Measurements from ENCODE around the gene C1QTNF12. TPM values are rescaled to one million over a fixed set of nuclear protein-coding genes. Genes with fewer than 3 reads are reported as not detected.

C1QTNF12 gene
- total RNA-seq, 4 donors from 2014 or later = 4.3 to 23.5 (median 7.1) TPM

- WGBS = 84% methylated on average over 5 of the region's 44 CpGs
- DNase-seq (ENCODE audit: low spot score in 2 of 2) = no peak
- no peaks in the 10 kb centered on the region for H3K9me3 ChIP-seq
- no peak overlapping the region for H3K4me3 ChIP-seq
- H3K36me3 ChIP-seq = peaks cover 62% of the 10 kb centered on the region
- TF ChIP-seq CTCF (IDR thresholded peaks at IDR 0.05) = no peak
- no peak for TF ChIP-seq POLR2A (IDR thresholded peaks at IDR 0.05)
- no peak for TF ChIP-seq EP300 (IDR thresholded peaks at IDR 0.05)
- no peak for TF ChIP-seq POLR2AphosphoS5 (IDR thresholded peaks at IDR 0.05)
- H3K27ac ChIP-seq = no peak overlapping the region
- peaks cover 29% of the 10 kb centered on the region for H3K4me1 ChIP-seq
- no peaks in the 10 kb centered on the region for H3K27me3 ChIP-seq
Observed at GRCh38 chr1:1226566-1227362, 19.8 kb downstream of the C1QTNF12 start.

GRCh38 chr1:1225913-1226312 lies 20.6 kb downstream of the C1QTNF12 start:
- H3K27me3 ChIP-seq = no peaks in the 10 kb centered on the region
- H3K4me1 ChIP-seq = peaks cover 27% of the 10 kb centered on the region
- no peak overlapping the region for H3K4me3 ChIP-seq
- no peak for TF ChIP-seq CTCF (IDR thresholded peaks at IDR 0.05)
- TF ChIP-seq EP300 (IDR thresholded peaks at IDR 0.05) = no peak
- TF ChIP-seq POLR2AphosphoS5 (IDR thresholded peaks at IDR 0.05) = no peak
- TF ChIP-seq POLR2A (IDR thresholded peaks at IDR 0.05) = no peak
- DNase-seq (ENCODE audit: low spot score in 2 of 2) = no peak
- WGBS = 75% methylated on average over 14 of the region's 18 CpGs
- no peaks in the 10 kb centered on the region for H3K9me3 ChIP-seq
- peaks cover 70% of the 10 kb centered on the region for H3K36me3 ChIP-seq
- H3K27ac ChIP-seq = no peak overlapping the region

- no peak overlapping the region for H3K27ac ChIP-seq
- peaks cover 21% of the 10 kb centered on the region for H3K4me1 ChIP-seq
- no peak for TF ChIP-seq EP300 (IDR thresholded peaks at IDR 0.05)
- TF ChIP-seq CTCF (IDR thresholded peaks at IDR 0.05) = no peak
- TF ChIP-seq POLR2A (IDR thresholded peaks at IDR 0.05) = no peak
- TF ChIP-seq POLR2AphosphoS5 (IDR thresholded peaks at IDR 0.05) = no peak
- no peak for DNase-seq (ENCODE audit: low spot score in 2 of 2)
- no peaks in the 10 kb centered on the region for H3K27me3 ChIP-seq
- peaks cover 76% of the 10 kb centered on the region for H3K36me3 ChIP-seq
- H3K4me3 ChIP-seq = no peak overlapping the region
- no peaks in the 10 kb centered on the region for H3K9me3 ChIP-seq
- WGBS = 79% methylated on average over 16 of the region's 34 CpGs
Observed at GRCh38 chr1:1225238-1225845, 21.2 kb downstream of the C1QTNF12 start.

- WGBS = 93% methylated on average over 16 of the region's 21 CpGs
- peaks cover 87% of the 10 kb centered on the region for H3K36me3 ChIP-seq
- no peak for TF ChIP-seq CTCF (IDR thresholded peaks at IDR 0.05)
- TF ChIP-seq POLR2AphosphoS5 (IDR thresholded peaks at IDR 0.05) = no peak
- no peak for TF ChIP-seq POLR2A (IDR thresholded peaks at IDR 0.05)
- TF ChIP-seq EP300 (IDR thresholded peaks at IDR 0.05) = no peak
- H3K27me3 ChIP-seq = no peaks in the 10 kb centered on the region
- H3K9me3 ChIP-seq = no peaks in the 10 kb centered on the region
- H3K4me3 ChIP-seq = no peak overlapping the region
- DNase-seq (ENCODE audit: low spot score in 2 of 2) = no peak
- peaks cover 9% of the 10 kb centered on the region for H3K4me1 ChIP-seq
- no peak overlapping the region for H3K27ac ChIP-seq
Observed at GRCh38 chr1:1223891-1224290, 22.6 kb downstream of the C1QTNF12 start.

GRCh38 chr1:1223321-1223720 lies 23.2 kb downstream of the C1QTNF12 start:
- Histone ChIP-seq H3K27ac (no peak overlapping the region), H3K4me1 (peaks cover 9% of the 10 kb centered on the region), H3K9me3 (no peaks in the 10 kb centered on the region), H3K4me3 (no peak overlapping the region), H3K36me3 (peaks cover 87% of the 10 kb centered on the region), H3K27me3 (no peaks in the 10 kb centered on the region)
- TF ChIP-seq EP300 (IDR thresholded peaks at IDR 0.05) (no peak), CTCF (IDR thresholded peaks at IDR 0.05) (no peak), POLR2A (IDR thresholded peaks at IDR 0.05) (no peak), POLR2AphosphoS5 (IDR thresholded peaks at IDR 0.05) (no peak)
- no peak for DNase-seq (ENCODE audit: low spot score in 2 of 2)
- 88% methylated on average over 7 of the region's 15 CpGs for WGBS

All from suprapubic skin (tissue), 4 donors.